IPS-18c (cell line): ENCODE results near the gene SRSF3.
"Not testable (repeated sequence)": the region's sequence is repeated elsewhere in the genome, so short reads cannot be mapped to it uniquely, and the experiment has no call there.

ENCODE experiments used
- H3K4me3 ChIP-seq: 2 replicates; pipeline ENCODE4 v1.7.0; 2013; ENCODE audit warnings: low read depth, mild to moderate bottlenecking, low read length, moderate library complexity; ENCODE audit not compliant: insufficient read depth
- H3K9me3 ChIP-seq: one replicate; pipeline ENCODE4 v1.6.1; 2013; ENCODE audit warnings: mild to moderate bottlenecking, low read length, moderate library complexity; ENCODE audit not compliant: control insufficient read depth, insufficient read depth

Gene SRSF3

DNA sequence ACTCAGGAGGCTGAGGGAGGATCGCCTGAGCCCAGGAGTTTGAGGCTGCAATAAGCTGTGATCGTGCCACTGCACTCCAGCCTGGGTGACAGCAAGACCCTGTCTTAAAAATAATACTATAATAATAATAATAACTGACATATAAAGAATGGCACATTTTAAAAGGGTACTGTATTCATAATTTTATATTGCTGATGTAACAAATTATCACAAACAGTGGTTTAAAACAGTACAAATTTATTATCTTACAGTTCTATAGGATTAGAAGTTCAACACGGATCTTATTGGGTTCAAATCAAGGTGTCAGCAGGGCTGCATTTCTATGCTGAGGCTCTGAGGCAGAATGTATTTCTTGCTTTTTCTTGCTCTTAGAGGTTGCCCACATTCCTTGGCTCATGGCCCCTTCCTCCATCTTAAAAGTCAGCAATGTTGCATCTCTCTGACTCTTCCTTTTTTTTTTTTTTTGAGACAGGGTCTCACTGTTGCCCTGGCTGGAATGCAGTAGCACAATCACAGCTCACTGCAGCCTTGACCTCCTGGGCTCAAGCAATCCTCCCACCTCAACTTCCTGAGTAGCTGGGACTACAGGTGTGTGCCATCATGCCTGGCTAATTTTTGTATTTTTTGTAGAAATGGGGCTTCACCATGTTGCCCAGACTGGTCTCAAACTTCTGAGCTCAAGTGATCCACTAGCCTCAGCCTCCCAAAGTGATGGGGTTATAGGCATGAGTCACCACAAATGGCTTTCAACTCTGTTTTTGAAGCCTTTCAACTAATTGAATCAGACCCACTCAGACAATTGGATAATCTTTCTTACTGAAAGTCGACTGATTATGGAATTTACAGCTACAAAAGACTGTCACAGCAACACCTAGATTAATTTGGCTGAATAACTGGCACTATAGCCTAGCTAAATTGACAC is 22.8 kb upstream of the SRSF3 start:
- H3K4me3 ChIP-seq: no peak overlapping the region
- H3K9me3 ChIP-seq: no peaks in the 10 kb centered on the region

DNA sequence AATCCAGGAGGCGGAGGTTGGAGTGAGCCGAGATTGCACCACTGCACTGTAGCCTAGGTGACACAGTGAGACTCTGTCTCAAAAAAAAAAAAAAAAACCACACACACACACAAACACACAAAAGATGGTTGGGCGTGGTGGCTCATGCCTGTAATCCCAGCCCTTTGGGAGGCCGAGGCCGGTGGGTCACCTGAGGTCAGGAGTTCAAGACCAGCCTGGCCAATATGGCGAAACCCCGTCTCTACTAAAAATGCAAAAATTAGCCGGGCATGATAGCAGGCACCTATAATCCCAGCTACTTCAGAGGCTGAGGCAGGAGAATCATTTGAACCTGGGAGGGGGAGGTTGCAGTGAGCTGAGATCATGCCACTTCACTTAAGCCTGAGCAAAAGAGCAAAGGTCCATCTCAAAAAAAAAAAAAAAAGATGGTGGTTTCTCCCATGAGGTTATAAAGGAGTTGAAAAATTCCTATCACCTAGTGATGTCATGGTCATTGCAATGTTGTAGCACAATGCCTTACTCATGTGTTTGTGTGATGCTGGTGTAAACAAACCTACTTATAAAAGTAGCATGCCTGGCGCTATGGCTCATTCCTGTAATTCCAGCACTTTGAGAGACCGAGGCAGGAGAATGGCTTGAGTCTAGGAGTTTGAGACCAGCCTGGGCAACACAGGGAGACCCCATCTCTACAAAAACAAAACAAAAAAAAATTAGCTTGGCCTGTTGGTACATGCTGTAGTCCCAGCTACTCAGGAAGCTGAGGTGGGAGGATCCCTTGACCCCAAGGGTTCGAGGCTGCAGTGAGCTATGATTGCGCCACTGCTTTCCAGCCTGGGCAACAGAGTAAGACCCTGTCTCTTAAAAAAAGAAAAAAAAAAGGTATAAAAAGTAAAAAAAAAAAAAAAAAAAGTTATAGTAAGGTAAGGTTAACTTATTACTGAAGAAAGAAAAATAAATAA is 21.5 kb upstream of the SRSF3 start:
- not testable (repeated sequence) for H3K9me3 ChIP-seq, H3K4me3 ChIP-seq

DNA sequence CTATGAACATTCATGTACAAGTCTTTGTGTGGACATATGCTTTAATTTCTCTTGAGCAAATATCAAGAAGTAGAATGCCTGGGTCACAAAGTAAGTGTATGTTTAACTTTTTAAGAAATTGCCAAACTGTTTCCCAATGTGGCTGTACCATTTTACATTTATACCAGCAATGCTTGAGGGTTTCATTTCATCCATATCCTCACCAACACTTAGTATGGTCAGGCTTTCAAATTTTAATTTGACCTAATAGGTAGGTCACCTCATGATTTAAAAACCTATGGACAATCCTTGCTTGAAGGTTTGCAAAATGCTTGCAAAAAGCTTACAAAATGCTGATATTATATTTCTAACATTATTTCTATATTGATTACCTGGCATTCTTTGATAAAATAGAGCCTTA is 19.5 kb upstream of the SRSF3 start:
- Histone ChIP-seq H3K4me3 (no peak overlapping the region), H3K9me3 (no peaks in the 10 kb centered on the region)

DNA sequence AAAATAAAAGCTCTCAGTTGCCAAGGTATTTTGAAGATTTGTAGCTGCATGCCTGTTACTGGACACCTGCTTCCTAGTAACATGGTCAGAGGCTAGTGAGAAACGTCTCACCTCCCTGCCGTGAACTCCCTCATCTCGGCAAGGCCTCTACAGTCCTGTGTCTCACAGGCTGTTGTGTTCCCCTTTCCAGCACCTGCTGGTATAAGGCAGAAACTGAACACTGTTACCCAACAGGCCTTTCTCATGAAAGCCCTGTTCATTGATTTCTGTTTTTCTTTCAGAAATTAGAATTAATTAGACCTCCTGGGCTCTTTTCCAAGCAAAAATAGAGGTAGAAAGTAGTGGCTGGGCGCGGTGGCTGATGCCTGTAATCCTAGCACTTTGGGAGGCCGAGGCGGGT is 17.6 kb upstream of the SRSF3 start:
- Histone ChIP-seq H3K4me3 (no peak overlapping the region), H3K9me3 (no peaks in the 10 kb centered on the region)

DNA sequence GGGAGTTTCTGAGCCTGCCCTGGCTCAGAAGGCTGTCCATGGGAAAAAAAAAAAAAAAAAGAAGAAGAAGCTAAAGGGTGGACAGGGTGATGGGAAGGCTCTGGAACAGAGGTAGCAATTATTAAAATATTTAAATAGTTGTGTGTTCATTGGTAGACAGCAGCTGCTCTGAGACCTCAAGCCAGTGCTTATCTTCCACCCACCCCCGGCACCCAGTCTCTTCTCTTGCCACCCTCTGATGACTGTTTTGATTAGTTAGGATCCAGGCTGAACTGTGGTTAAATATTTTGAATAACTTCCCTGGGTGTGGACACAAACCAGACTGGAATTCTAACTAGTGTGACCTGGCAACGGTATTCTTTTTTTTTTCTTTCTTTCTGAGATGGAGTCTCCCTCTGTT is 16.9 kb upstream of the SRSF3 start:
- Histone ChIP-seq H3K4me3 (no peak overlapping the region), H3K9me3 (no peaks in the 10 kb centered on the region)

DNA sequence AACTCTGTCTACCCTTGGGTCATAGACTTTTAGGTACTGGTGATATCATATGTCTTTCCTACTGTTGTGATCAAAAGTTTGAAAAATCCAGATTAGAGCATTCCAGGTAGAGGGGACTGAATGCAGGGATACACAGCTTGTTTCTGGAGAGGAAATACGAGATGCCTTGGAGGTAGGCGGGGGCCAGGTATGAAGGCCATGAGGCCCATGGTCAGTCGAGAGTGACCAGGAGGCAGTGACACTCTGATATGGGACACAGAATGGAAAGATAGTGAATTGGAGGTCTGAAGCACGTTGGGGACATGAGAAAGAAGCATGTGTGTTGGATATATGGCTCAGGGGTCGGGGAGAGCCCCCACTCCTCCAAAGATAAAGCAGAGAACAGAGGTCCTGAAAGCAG is 16.1 kb upstream of the SRSF3 start:
- no peak overlapping the region for H3K4me3 ChIP-seq
- H3K9me3 ChIP-seq: no peaks in the 10 kb centered on the region

DNA sequence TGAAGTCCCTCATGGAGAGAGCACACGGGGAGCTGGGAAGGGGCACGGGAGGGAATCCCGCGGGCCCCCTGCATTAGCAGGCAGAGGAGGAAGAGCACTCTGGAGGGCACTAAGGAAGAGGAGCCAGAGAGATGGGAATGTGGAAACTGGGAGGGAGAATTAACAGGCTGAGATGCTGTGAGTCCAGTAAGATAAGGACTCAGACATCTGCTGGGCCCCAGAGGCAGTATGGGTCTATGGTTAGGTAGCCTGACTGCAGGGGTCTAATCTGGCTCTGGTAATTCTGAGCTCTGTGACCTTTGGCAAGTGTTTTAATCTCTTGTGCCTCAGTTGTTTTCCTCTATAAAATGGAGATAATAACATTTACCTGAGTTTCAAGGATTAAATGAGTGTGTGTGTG is 15.7 kb upstream of the SRSF3 start:
- H3K4me3 ChIP-seq: no peak overlapping the region
- H3K9me3 ChIP-seq: no peaks in the 10 kb centered on the region

DNA sequence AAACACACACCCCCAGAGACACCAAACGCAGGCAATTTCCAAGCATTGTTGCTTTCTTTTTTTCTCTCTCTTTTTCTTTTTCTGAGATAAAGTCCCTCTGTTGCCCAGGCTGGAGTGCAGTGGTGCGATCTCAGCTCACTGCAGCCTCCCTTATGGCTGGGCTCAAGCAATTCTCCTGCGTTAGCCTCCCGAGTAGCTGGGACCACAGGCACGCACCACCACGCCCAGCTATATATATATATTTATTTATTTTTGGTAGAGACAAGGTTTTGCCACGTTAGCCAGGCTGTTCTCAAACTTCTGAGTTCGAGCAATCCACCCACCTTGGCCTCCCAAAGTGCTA is 14.0 kb upstream of the SRSF3 start:
- Histone ChIP-seq H3K9me3 (no peaks in the 10 kb centered on the region), H3K4me3 (no peak overlapping the region)

DNA sequence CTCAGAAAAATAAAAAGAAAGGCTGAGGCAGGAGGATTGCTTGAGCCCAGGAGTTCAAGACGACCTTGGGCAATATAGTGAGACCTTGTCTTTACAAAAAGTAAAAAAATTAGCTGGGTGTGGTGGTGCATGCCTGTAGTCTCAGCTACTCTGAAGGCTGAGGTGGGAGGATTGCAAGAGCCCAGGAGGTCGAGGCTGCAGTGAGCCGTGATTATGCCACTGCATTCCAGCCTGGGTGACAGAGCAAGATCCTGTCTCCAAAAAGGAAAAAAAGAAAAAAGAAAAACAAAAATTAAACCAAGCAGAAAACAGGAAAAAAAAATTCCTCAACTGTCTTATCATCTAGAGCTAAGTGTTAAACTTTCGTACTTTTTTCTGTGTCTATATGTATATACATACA is 12.4 kb upstream of the SRSF3 start:
- Histone ChIP-seq H3K4me3 (no peak overlapping the region), H3K9me3 (no peaks in the 10 kb centered on the region)

DNA sequence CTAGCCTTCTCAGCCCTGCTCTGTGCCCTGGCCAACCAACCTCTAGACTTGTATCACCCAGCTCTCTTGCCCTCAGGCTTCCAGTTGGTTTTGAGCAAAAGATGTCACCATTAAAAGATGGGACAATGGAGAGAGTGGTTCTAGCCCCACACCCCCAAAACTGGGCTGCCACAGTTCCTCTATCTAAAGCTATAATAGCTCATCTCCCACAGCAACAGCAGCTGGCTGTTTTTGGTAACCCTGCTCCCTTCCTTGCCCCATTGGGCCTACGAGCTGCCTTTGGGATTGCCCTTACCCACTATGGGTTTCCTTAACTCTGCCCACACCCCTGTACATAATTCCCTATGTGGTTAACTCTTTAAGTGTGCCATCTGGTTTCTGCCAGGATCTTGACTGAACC is 7.6 kb upstream of the SRSF3 start:
- H3K9me3 ChIP-seq: no peaks in the 10 kb centered on the region

DNA sequence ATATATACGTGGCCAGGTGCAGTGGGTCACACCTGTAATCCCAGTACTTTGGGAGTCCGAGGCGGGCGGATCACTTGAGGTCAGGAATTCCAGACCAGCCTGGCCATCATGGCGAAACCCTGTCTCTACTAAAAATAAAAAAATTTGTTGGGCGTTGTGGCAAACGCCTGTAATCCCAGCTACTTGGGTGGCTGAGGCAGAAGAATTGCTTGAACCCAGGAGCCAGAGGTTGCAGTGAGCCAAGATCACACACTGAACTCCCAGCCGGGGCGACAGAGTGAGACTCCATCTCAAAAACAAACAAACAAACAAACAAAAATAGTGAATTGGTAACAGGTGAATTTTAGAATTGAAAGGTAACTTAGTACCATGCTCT is 5.1 kb upstream of the SRSF3 start:
- H3K9me3 ChIP-seq, H3K4me3 ChIP-seq: not testable (repeated sequence)

More for the DNA sequence above, 7.6 kb upstream of the SRSF3 start:
- H3K4me3 ChIP-seq: no peak overlapping the region

DNA sequence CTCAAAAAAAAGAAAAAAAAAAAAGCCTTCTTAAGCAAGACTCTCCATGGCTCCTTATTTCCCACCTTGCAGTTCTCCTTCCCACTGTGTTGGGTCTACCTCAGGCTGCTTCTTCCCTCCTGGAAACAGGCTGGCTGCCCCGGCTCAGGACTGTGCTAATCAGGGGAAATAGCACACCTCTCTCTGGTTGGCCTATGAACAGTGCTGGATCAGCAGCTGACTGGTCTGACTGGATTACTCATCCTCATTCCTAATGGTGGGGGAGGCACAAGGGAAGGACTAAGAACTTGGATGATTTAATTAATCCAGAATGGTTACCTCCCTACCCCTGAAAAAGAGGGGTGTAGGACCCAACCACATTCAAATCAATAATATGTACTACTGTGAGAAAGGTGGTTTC is 3.9 kb upstream of the SRSF3 start:
- H3K4me3 ChIP-seq: no peak overlapping the region
- no peaks in the 10 kb centered on the region for H3K9me3 ChIP-seq

DNA sequence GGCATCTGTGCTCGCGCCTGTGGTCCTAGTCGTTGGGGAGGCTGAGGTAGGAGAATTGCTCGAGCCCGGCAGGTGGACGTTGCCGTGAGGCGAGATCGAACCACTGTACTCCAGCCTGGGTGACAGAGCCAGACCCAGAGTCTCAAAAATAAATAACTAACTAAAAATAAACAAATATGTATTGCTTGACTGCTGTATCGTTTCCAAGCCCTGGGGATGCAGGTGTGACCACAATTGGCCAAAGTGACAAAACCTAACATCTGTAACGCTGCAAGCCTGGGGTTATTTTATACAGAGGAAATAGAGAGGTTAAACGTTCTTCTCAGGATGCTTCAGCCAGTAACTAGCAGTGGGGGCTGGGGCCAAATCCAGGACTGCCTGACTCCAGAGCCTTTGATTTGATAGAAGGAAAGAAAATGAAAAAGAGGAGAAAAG is 1.9 kb upstream of the SRSF3 start:
- H3K4me3 ChIP-seq: no peak overlapping the region
- H3K9me3 ChIP-seq: no peaks in the 10 kb centered on the region

DNA sequence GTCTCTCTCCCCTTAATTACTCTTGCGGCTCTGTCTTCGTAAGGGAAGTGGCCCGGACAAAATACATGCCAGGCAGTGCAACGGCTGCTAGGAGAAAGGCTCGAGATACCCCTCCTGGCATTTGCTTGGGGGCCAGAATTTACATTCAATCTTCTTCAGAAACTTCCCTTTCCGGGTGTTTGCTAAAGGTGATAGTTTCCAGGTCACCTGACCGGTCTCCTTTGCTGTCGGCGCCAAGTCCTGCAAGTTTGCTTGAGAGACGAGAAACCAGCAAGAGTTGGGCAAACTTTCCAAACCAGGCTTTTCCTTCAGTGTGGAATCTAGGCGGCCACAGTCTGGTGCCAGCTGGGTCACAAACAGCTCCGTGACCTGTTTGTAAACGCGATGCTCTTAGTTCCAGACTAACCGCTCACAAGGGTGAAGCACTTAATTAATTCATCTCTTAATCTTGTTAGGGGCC is 563 bp upstream of the SRSF3 start:
- H3K4me3 ChIP-seq: peak overlapping the region; percentile 86

DNA sequence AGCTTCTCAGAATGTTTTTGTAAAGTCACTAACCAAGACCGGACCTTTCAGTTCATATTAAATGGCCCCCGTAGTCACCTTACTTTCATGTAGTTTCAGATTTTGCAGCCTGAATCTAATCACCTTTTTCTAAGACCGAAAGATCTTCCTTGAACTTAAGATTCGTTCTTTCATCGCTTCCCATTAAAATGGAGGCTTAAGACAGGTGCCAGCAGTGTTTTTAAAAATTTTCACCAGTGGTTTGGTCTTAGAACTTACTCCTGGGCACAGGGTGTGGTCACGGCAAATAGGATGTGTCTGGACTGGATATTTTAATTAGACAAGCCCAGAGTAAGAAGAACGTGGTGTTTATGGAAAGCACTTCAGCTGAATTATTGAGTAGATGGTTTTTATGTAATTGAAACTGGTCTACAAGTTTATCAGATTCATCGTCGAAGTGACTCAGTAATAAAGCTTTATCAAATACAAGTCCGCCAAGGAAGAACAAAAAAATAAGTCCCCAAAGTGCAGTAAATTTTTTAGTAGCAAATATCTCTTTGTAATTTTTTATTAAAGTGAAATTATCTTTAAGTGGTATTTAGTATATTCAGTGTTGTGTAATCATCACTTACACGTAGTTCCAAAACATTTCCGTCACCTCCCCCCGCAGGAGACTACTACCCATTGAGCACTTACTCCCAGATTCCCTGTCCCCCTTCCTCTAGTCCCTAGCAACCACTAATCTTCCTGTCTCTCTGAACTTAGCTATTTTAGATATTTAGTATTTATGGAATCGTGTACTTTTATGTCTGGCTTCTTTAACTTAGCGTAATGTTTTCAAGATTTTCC is 868 bp downstream of the SRSF3 start:
- peak overlapping the region; percentile 86 for H3K4me3 ChIP-seq
- H3K9me3 ChIP-seq: peaks cover 3% of the 10 kb centered on the region

More for the DNA sequence above, 563 bp upstream of the SRSF3 start:
- no peaks in the 10 kb centered on the region for H3K9me3 ChIP-seq

DNA sequence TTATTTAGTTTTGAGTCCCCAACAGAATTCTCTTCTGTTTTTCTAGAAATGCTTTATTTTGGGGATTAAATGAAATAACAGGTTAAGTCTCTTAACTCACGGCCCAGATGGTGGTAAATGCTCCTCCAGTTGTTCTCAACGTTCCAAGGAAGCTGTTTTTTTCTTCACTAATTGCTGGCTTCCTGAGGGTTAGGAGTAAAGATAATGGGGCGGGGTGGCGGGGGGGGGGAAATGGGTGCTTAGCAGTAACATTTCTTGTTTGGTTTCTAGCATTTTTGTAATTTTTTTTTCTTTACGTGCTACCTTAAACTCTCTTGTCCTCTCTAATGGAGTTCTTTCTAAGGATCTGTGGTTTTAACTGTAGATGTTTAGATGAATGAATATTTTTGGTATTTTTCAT is 2.2 kb downstream of the SRSF3 start:
- Histone ChIP-seq H3K9me3 (peaks cover 3% of the 10 kb centered on the region), H3K4me3 (peak overlapping the region; percentile 86)

DNA sequence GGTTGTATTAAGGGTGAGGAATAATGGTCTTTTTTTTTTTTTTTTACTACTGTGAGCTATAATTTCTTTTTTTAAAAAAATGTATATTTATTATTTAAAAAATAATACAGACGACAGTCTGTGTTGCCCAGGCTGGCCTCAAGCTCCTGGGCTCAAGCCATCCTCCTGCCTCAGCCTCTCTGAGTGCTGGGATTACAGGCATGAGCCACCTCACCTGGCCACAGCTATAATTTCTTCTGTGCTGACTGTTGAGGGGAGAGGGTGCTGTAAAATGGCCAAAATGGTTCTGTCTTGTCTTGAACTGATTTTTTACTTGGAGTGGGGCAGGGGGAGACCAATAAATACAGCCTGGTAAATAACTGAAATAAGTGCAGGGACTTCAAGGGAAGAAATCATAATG is 3.6 kb downstream of the SRSF3 start:
- Histone ChIP-seq H3K9me3 (peaks cover 3% of the 10 kb centered on the region), H3K4me3 (peak overlapping the region; percentile 86; the same call in 1 of the 2 replicates)
